ENCODE measurements around the gene SAT1. TPM values are rescaled to one million over a fixed set of nuclear protein-coding genes. Genes with fewer than 3 reads are reported as not detected.
A peak's percentile ranks its signal among the peaks of the same experiment; 100 is the strongest.

Gene SAT1
- total RNA-seq, 2 donors from 2014 or later: 229 to 424 TPM

DNA sequence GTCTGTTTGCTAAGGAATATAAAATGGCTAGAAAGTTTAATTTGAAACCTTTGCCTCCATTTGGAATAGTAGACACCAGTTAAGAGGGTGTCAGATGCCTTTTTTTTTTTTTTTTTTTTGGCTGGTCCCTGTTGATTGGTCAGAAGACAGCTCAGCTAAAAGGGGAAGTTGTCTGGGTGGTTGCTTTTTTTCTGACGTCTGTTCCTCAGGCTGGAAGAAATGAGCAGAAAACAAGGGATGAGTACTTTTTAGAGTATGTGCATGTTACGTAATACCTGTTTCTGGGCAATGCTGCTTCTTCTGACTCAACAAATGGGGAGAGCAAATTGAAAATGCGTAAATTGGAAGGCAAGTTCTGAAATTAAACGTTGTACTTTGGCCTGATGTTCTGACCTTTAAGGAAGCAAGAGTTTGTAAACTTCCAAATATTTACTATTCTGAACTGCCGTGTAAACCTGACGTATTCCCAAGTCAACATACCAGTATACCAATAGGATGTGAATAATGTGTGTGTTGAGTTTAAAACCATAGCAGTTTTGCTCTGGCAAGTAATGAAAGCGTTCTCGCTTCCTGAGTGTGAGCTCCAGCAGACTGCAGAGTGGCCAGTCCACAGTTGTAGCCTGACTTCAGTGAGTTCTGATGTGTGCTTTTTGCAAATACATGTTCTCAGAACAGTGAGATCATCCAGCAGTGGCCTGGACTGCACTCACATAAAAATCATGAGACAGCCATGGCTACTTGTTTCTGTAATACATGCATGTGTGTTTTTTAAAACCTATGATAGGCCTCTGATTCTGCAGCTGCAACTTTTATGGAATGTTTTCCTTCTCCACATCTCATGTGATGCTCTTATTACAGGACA lies 1.7 kb downstream of the SAT1 start:
- Mint-ChIP-seq H3K9me3 (no peaks in the 10 kb centered on the region), H3K4me1 (ENCODE audit: low read depth) (peaks cover 41% of the 10 kb centered on the region), H3K36me3 (ENCODE audit: insufficient read depth in 2 of 2) (peaks cover 18 to 27% of the 10 kb centered on the region in 2 donors), H3K27ac (peak overlapping the region; percentile 97), H3K4me3 (peak overlapping the region; percentile 87 to 99), H3K27me3 (ENCODE audit: low read depth) (peaks cover 11% of the 10 kb centered on the region)
- no peak for DNase-seq
- ATAC-seq (replicated peaks in 1 of 2): peak in 1 of 2 donors; percentile 3

DNA sequence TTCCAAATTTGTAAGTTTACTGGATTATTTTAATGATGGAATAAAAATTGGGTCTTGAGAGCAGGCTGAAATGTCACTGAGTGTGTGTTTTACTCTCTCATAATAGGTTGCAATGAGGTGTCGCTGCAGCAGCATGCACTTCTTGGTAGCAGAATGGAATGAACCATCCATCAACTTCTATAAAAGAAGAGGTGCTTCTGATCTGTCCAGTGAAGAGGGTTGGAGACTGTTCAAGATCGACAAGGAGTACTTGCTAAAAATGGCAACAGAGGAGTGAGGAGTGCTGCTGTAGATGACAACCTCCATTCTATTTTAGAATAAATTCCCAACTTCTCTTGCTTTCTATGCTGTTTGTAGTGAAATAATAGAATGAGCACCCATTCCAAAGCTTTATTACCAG lies 2.6 kb downstream of the SAT1 start:
- DNase-seq: no peak
- Mint-ChIP-seq H3K36me3 (ENCODE audit: insufficient read depth in 2 of 2) (peaks cover 18 to 27% of the 10 kb centered on the region in 2 donors), H3K27ac (peak overlapping the region; percentile 97), H3K27me3 (ENCODE audit: low read depth) (peaks cover 11% of the 10 kb centered on the region), H3K9me3 (no peaks in the 10 kb centered on the region), H3K4me3 (peak overlapping the region; percentile 87 to 99), H3K4me1 (ENCODE audit: low read depth) (peaks cover 40% of the 10 kb centered on the region)
- ATAC-seq (replicated peaks in 1 of 2): no peak

DNA sequence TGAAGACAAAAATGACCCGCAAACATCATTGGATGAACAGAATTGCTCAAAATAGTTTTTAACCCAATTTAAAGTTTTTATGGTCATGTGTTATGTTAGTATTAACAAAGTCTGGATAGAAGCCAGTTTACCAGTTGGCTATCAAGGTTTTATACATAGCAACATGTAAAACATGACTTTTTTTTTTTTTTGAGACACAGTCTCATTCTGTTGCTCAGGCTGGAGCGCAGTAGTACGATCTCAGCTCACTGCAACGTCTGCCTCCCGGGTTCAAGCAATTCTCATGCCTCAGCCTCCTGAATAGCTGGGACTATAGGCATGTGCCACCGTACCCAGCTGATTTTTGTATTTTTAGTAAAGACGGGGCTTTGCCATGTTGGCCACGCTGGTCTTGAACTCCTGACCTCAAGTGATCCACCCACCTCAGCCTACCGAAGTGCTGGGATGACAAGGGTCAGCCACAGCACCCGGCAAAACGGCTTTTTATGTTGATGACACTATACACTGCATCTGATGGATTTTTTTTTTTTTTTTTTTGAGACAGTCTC lies 3.4 kb downstream of the SAT1 start:
- H3K27me3 Mint-ChIP-seq (ENCODE audit: low read depth): peaks cover 11% of the 10 kb centered on the region
- peak overlapping the region; percentile 42 for H3K27ac Mint-ChIP-seq
- H3K4me1 Mint-ChIP-seq (ENCODE audit: low read depth): peaks cover 33% of the 10 kb centered on the region
- peaks cover 18 to 27% of the 10 kb centered on the region in 2 donors for H3K36me3 Mint-ChIP-seq (ENCODE audit: insufficient read depth in 2 of 2)
- ATAC-seq (replicated peaks in 1 of 2) (no peak), DNase-seq (no peak)
- peak overlapping the region in 1 of 2 donors; percentile 99 for H3K4me3 Mint-ChIP-seq
- no peaks in the 10 kb centered on the region for H3K9me3 Mint-ChIP-seq

DNA sequence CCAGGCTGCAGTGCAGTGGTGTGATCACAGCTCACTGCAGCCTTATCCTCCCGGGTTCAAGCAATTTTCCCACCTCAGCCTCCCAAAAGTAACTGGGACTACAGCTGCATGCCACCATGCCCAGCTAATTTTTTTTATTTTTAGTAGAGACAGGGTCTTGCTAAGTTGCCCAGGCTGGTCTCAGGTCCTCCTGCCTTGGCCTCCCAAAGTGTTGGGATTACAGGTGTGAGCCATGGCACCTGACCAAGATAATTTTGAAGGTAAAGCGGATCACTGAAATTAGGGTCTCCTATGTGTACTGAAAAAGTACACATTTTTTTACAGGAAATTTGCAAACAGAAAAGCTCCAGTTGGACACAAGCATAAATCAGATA lies 4.8 kb downstream of the SAT1 start:
- H3K36me3 Mint-ChIP-seq (ENCODE audit: insufficient read depth in 2 of 2): peaks cover 18 to 22% of the 10 kb centered on the region in 2 donors
- peaks cover 19% of the 10 kb centered on the region for H3K4me1 Mint-ChIP-seq (ENCODE audit: low read depth)
- no peak overlapping the region for H3K4me3 Mint-ChIP-seq
- ATAC-seq (replicated peaks in 1 of 2): no peak
- H3K27me3 Mint-ChIP-seq (ENCODE audit: low read depth): peaks cover 11% of the 10 kb centered on the region
- no peak for DNase-seq
- no peaks in the 10 kb centered on the region for H3K9me3 Mint-ChIP-seq
- H3K27ac Mint-ChIP-seq: no peak overlapping the region

DNA sequence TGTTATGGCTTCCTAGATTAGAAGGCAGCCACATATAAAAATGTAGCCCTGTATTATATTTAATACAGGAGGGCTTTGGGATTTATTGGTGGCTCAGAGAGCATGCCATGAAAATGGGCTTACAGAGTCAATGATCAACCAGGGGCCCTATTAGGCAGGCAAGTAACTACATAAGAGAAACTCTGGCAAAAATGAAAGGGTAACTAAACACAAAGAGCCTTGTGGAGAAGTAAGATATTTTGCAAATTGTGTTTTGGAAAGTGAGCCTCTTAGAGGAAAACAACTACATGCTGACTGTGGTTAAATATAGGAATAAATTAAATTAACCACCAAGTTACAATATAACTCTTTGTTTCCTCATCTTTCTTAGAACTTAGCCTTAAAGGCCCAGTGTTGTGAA lies 5.5 kb downstream of the SAT1 start:
- Mint-ChIP-seq H3K36me3 (ENCODE audit: insufficient read depth in 2 of 2) (peaks cover 17 to 19% of the 10 kb centered on the region in 2 donors), H3K4me1 (ENCODE audit: low read depth) (peaks cover 16% of the 10 kb centered on the region), H3K4me3 (no peak overlapping the region), H3K27ac (peak overlapping the region; percentile 45), H3K9me3 (no peaks in the 10 kb centered on the region), H3K27me3 (ENCODE audit: low read depth) (peaks cover 11% of the 10 kb centered on the region)
- DNase-seq (no peak), ATAC-seq (replicated peaks in 1 of 2) (no peak)

DNA sequence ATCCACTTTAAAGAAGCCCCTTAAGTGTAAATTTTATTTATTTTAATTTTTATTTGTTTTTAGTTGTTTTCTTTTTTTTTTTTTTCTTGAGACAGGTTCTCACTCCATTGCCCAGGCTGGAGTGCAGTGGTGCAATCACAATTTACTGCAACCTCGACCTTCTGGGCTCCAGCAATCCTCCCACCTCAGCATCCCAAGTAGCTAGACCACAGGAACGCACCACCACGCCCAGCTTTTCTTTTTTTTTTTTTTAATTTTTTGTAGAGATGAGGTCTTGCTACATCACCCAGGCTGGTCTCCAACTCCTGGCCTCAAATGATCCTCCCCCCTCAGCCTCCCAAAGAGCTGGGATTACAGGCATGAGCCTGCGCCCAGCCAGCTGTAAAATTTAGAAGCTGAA lies 6.0 kb downstream of the SAT1 start:
- peaks cover 12% of the 10 kb centered on the region for H3K4me1 Mint-ChIP-seq (ENCODE audit: low read depth)
- H3K9me3 Mint-ChIP-seq: no peaks in the 10 kb centered on the region
- H3K4me3 Mint-ChIP-seq: no peak overlapping the region
- ATAC-seq (replicated peaks in 1 of 2): no peak
- H3K36me3 Mint-ChIP-seq (ENCODE audit: insufficient read depth in 2 of 2): peaks cover 12 to 16% of the 10 kb centered on the region in 2 donors
- peaks cover 11% of the 10 kb centered on the region for H3K27me3 Mint-ChIP-seq (ENCODE audit: low read depth)
- no peak for DNase-seq
- no peak overlapping the region for H3K27ac Mint-ChIP-seq

DNA sequence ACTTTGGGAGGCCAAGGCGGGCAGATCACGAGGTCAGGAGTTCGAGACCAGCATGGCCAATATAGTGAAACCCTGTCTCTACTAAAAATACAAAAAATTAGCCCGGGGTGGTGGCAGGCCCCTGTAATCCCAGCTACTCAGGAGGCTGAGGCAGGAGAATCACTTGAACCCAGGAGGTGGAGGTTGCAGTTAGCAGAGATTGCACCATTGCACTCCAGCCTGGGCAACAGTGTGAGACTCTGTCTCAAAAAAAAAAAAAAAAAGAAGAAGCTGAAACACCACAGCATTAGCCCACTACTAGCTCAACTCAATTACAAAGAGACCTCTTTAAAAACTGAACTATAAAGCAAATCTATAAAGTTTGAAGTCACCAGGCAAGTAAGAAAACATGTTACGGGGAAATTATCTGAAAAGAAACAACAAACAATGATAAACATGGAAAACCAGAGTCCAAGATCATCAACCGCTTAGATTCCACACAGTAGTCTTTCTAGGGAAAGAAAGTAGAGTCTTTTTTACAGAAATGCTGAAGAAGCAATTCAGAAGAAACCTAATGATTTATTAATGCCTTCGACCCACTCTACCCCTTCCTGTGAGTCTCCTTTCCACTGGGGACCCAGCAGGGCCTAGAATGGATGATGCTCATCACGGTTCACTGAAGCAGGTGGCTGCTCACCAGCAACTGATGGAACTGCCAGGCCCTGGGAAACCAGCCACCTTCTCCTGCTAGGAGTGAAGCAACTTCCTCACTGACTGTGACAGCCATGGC lies 6.6 kb downstream of the SAT1 start:
- DNase-seq (no peak), ATAC-seq (replicated peaks in 1 of 2) (no peak)
- Mint-ChIP-seq H3K27ac (no peak overlapping the region), H3K9me3 (no peaks in the 10 kb centered on the region), H3K27me3 (ENCODE audit: low read depth) (peaks cover 7% of the 10 kb centered on the region), H3K36me3 (ENCODE audit: insufficient read depth in 2 of 2) (peaks cover 8 to 13% of the 10 kb centered on the region in 2 donors), H3K4me3 (no peak overlapping the region), H3K4me1 (ENCODE audit: low read depth) (peaks cover 6% of the 10 kb centered on the region)

DNA sequence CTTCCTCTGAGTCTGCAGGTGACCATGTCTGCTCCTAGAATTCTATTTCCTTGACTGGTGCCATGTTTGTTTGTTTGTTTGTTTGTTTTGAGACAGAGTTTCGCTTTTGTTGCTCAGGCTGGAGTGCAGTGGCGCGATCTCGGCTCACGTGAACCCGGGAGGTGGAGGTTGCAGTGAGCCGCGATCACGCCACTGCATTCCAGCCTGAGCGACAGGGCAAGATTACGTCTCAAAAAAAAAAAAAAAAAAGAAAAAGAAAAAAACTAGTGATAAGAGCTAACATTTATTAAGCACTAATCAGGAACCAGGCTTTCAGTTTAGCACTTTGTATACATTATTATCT lies 7.2 kb downstream of the SAT1 start:
- H3K27ac Mint-ChIP-seq: no peak overlapping the region
- peaks cover 1% of the 10 kb centered on the region for H3K27me3 Mint-ChIP-seq (ENCODE audit: low read depth)
- H3K9me3 Mint-ChIP-seq: no peaks in the 10 kb centered on the region
- peaks cover under 1% of the 10 kb centered on the region for H3K4me1 Mint-ChIP-seq (ENCODE audit: low read depth)
- no peak overlapping the region for H3K4me3 Mint-ChIP-seq
- H3K36me3 Mint-ChIP-seq (ENCODE audit: insufficient read depth in 2 of 2): peaks cover 5 to 9% of the 10 kb centered on the region in 2 donors
- no peak for ATAC-seq (replicated peaks in 1 of 2)
- no peak for DNase-seq

DNA sequence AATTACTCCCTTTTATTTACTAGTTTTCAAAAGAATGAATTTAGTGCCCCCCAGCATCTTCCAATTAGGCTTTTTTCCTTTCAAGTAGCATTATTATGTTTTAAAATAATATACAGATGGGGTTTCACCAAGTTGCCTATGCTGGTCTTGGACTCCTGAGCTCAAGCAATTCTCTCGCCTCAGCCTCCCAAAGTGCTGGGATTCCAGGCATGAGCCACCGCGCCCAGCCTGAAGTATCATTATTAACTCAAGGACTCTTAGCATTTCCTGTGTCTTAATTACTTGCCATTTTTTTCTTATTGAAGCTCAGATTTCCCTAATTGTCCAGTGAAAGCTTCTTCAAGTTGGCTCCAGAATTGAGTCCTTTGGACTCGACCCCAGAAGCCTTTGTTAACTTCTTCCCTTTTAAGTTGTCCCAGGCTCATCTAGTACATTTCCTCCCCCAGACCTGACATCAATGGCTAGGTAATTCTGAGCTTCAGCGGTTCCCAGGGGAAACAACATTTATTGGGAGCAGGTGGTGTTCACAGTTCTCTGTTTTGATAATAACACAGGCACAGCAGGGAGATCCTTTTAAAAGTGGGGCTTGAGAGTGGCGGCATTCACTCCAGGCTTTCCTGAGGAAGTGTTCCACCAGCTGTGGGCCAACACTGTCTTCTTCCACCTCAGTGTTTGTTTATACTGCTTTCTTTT lies 10.0 kb downstream of the SAT1 start:
- DNase-seq (no peak), ATAC-seq (replicated peaks in 1 of 2) (no peak)
- Mint-ChIP-seq H3K9me3 (no peaks in the 10 kb centered on the region), H3K4me3 (no peak overlapping the region), H3K36me3 (ENCODE audit: insufficient read depth in 2 of 2) (no peaks in the 10 kb centered on the region), H3K4me1 (ENCODE audit: low read depth) (no peaks in the 10 kb centered on the region), H3K27ac (no peak overlapping the region), H3K27me3 (ENCODE audit: low read depth) (no peaks in the 10 kb centered on the region)

DNA sequence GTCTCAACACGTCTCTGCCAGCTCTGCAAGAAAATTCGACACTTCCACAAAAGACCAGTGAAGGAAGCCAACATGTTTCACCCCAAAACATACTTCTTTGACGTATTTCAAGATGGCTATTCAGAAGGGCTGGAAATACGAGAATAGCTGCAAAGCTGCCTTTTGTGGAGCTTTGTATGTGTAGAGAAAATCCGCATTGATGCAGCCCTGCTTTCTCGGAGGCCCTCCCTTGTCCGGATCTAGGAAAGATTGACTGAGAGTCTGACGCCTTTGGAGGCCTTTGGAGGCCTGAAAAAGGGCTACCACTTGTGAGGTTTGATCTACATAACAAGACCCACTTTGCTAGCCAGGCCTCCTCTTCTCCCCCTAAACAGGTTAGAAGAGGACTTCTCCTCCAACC lies 12.2 kb downstream of the SAT1 start:
- Mint-ChIP-seq H3K9me3 (no peaks in the 10 kb centered on the region), H3K27ac (no peak overlapping the region), H3K4me3 (no peak overlapping the region), H3K27me3 (ENCODE audit: low read depth) (peaks cover 5% of the 10 kb centered on the region), H3K4me1 (ENCODE audit: low read depth) (no peaks in the 10 kb centered on the region), H3K36me3 (ENCODE audit: insufficient read depth in 2 of 2) (no peaks in the 10 kb centered on the region)
- ATAC-seq (replicated peaks in 1 of 2): no peak
- DNase-seq: no peak

DNA sequence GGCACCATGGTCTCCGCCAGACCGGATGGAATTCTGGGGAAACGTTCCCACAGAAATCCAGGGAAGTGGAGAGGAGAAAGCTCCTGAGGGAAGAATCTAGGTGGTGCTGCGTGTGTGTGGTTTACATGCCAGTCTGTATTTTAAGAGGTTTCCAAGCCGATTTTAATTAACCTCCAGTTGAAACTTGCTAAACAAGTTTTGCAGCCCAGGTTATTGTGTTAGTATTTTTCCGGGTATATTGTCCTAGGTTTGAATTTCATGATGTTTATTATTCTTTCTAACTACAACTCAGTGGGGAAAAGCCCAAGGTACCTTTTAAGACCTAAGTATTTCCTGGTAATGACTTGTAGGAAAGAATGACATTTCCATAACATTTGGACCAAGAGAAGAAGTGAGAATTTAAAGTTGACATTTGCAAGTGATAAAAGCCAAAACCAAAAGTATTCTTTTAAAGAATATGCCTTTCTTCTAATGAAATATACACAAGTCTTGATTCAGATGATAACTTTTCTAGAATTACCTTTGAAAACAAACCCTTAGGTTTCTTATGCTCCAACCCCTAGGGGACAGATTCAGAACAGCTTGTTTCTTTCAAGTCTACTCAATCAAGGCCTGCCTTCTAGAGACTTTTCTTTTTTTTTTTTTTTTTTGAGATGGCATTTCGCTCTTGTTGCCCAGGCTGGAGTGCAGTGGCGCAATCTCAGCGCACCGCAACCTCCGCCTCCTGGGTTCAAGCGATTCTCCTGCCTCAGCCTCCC lies 14.6 kb downstream of the SAT1 start:
- no peak for ATAC-seq (replicated peaks in 1 of 2)
- H3K36me3 Mint-ChIP-seq (ENCODE audit: insufficient read depth in 2 of 2): no peaks in the 10 kb centered on the region
- H3K27ac Mint-ChIP-seq: no peak overlapping the region
- H3K27me3 Mint-ChIP-seq (ENCODE audit: low read depth): peaks cover 6% of the 10 kb centered on the region
- no peaks in the 10 kb centered on the region for H3K9me3 Mint-ChIP-seq
- H3K4me1 Mint-ChIP-seq (ENCODE audit: low read depth): no peaks in the 10 kb centered on the region
- H3K4me3 Mint-ChIP-seq: no peak overlapping the region
- DNase-seq: no peak

DNA sequence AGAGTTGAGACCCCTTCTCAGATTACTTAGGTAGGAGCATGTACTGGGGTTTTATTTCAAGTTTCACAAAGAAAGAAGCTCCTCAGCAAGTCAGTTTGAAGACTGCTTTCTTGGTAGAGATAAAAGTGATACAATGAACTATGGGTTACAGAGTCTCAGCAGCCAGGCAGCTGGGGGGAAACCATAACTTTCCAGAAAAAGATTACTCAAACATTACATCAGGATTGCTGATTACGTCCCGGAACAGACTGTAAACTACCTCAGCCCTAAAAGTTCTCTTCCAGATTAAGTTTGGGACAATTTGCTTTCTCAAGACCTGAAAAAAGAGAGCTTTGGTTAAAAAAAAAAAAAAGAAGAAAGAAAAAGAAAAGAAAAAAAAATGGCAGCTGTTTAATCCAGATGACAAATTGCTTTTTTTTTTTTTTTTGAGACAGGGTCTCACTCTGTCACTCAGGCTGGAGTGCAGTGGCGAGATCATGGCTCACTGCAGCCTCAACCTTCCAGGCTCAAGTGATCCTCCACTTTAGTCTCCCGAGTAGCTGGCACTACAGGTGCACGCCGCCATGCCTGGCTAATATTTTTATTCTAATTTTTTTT lies 16.6 kb downstream of the SAT1 start:
- Mint-ChIP-seq H3K27me3 (ENCODE audit: low read depth) (peaks cover 6% of the 10 kb centered on the region), H3K27ac (no peak overlapping the region), H3K36me3 (ENCODE audit: insufficient read depth in 2 of 2) (no peaks in the 10 kb centered on the region), H3K4me1 (ENCODE audit: low read depth) (no peaks in the 10 kb centered on the region), H3K4me3 (peak overlapping the region in 1 of 2 donors; percentile 27), H3K9me3 (no peaks in the 10 kb centered on the region)
- ATAC-seq (replicated peaks in 1 of 2) (no peak), DNase-seq (no peak)
